ENCODE data around the gene TAS2R60. TPM values are rescaled to one million over a fixed set of nuclear protein-coding genes. Genes with fewer than 3 reads are reported as not detected.

TAS2R60 gene
- polyA plus RNA-seq, 2 donors, result not detected

DNA sequence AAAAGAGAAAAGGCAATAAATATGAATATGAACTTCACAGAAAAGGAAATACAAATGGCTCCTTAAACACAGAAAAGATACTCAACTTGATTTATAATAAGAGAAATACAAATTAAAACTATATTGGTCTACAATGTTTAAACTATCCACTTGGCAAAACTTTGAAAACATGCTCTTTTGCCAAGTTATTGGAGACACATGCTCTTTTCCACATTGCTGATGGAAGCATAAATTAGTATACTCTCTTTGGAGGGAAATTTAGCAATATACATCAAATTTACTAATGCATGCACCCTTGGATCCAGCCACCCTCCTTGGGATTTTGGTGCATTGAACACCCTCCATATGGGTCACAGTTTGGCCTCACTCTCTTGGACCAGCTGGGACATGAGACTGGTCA, 7.9 kb downstream of the TAS2R60 start:
- peaks cover 0 to 2% of the 10 kb centered on the region in 2 donors for H3K4me1 ChIP-seq (ENCODE audit: control insufficient read depth in 2 of 2, insufficient read depth in 2 of 2, low read length in 1 of 2)
- H3K36me3 ChIP-seq (ENCODE audit: control insufficient read depth in 2 of 2, insufficient read depth in 2 of 2, low read length in 1 of 2), result no peaks in the 10 kb centered on the region
- no peak overlapping the region for H3K27ac ChIP-seq (ENCODE audit: low read depth in 2 of 2, low read length in 1 of 2)
- H3K4me3 ChIP-seq (ENCODE audit: low read depth in 1 of 2, low read length in 2 of 2), result no peak overlapping the region
- no peaks in the 10 kb centered on the region for H3K9me3 ChIP-seq (ENCODE audit: control insufficient read depth in 2 of 2, insufficient read depth in 1 of 2, low read depth in 1 of 2, low read length in 1 of 2)
- H3K27me3 ChIP-seq (ENCODE audit: control insufficient read depth in 1 of 2, insufficient read depth in 2 of 2, low read length in 2 of 2), result no peaks in the 10 kb centered on the region

- Histone ChIP-seq H3K9me3 (ENCODE audit: control insufficient read depth in 2 of 2, insufficient read depth in 1 of 2, low read depth in 1 of 2, low read length in 1 of 2) (no peaks in the 10 kb centered on the region), H3K27ac (ENCODE audit: low read depth in 2 of 2, low read length in 1 of 2) (no peak overlapping the region), H3K4me3 (ENCODE audit: low read depth in 1 of 2, low read length in 2 of 2) (no peak overlapping the region), H3K36me3 (ENCODE audit: control insufficient read depth in 2 of 2, insufficient read depth in 2 of 2, low read length in 1 of 2) (no peaks in the 10 kb centered on the region), H3K4me1 (ENCODE audit: control insufficient read depth in 2 of 2, insufficient read depth in 2 of 2, low read length in 1 of 2) (peaks cover 0 to 2% of the 10 kb centered on the region in 2 donors), H3K27me3 (ENCODE audit: control insufficient read depth in 1 of 2, insufficient read depth in 2 of 2, low read length in 2 of 2) (no peaks in the 10 kb centered on the region)
- WGBS, 2 donors, result 76 to 79% methylated on average over 1 of the region's 1 CpG
These were observed 8.5 kb downstream of the TAS2R60 start for GRCh38 chr7:143451746-143452145.

DNA sequence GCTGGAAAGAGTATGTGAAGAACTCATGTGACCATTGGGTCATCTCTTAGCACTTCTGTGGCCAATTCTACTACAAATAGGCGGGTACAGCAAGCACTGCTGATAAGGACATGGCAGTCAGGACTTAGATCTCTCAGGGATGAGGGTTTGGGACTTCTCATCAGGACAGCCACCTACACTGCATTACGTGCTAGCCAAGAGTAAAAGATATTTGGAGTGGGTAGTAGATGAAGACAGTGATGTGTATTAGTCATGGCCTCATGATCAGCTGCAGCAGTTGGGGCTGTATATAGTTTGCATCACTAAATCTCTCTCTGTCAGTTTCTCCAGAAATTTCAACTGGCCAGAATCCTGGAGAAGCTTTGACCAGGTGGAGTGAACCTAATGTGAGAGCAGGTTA, 9.2 kb downstream of the TAS2R60 start:
- Histone ChIP-seq H3K36me3 (ENCODE audit: control insufficient read depth in 2 of 2, insufficient read depth in 2 of 2, low read length in 1 of 2) (no peaks in the 10 kb centered on the region), H3K9me3 (ENCODE audit: control insufficient read depth in 2 of 2, insufficient read depth in 1 of 2, low read depth in 1 of 2, low read length in 1 of 2) (no peaks in the 10 kb centered on the region), H3K4me1 (ENCODE audit: control insufficient read depth in 2 of 2, insufficient read depth in 2 of 2, low read length in 1 of 2) (peaks cover 0 to 3% of the 10 kb centered on the region in 2 donors), H3K27ac (ENCODE audit: low read depth in 2 of 2, low read length in 1 of 2) (no peak overlapping the region), H3K4me3 (ENCODE audit: low read depth in 1 of 2, low read length in 2 of 2) (no peak overlapping the region), H3K27me3 (ENCODE audit: control insufficient read depth in 1 of 2, insufficient read depth in 2 of 2, low read length in 2 of 2) (no peaks in the 10 kb centered on the region)
- WGBS, 2 donors, result 88% methylated on average over 2 of the region's 2 CpGs

DNA sequence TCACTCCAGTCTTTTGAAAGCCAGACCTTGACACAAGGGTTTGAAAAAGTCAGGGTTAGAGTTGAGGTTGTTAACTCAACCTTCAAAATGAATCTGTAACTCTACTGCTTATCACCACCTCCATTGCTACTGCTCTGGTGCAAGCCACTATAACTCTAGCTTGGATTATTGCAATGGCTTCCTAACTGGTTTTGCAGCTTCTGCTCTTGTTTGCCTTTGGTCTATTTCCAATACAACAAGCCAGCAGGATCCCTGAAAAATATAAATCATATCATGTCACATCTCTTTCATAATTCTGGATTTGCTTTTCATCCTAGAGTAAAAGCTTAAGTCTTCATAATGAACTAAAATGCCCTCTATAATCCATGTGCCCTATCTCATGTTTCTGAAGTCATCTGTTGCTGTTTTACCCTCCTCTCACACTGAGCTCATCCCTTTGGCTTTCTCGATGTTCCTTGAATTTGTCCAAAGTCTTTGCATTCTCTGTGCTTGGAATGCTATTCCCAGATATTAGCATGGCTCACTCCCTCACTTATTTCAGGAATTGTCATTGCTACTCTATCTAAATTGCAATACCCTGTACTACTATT, 10.9 kb downstream of the TAS2R60 start:
- peaks cover 0 to 6% of the 10 kb centered on the region in 2 donors for H3K4me1 ChIP-seq (ENCODE audit: control insufficient read depth in 2 of 2, insufficient read depth in 2 of 2, low read length in 1 of 2)
- H3K9me3 ChIP-seq (ENCODE audit: control insufficient read depth in 2 of 2, insufficient read depth in 1 of 2, low read depth in 1 of 2, low read length in 1 of 2), result no peaks in the 10 kb centered on the region
- WGBS, 2 donors, result 33 to 74% methylated on average over 1 of the region's 1 CpG
- no peak overlapping the region for H3K4me3 ChIP-seq (ENCODE audit: low read depth in 1 of 2, low read length in 2 of 2)
- no peaks in the 10 kb centered on the region for H3K36me3 ChIP-seq (ENCODE audit: control insufficient read depth in 2 of 2, insufficient read depth in 2 of 2, low read length in 1 of 2)
- no peaks in the 10 kb centered on the region for H3K27me3 ChIP-seq (ENCODE audit: control insufficient read depth in 1 of 2, insufficient read depth in 2 of 2, low read length in 2 of 2)
- no peak overlapping the region for H3K27ac ChIP-seq (ENCODE audit: low read depth in 2 of 2, low read length in 1 of 2)

- WGBS, 2 donors, result 91% methylated on average over 2 of the region's 2 CpGs
- Histone ChIP-seq H3K36me3 (ENCODE audit: control insufficient read depth in 2 of 2, insufficient read depth in 2 of 2, low read length in 1 of 2) (no peaks in the 10 kb centered on the region), H3K4me1 (ENCODE audit: control insufficient read depth in 2 of 2, insufficient read depth in 2 of 2, low read length in 1 of 2) (peaks cover 0 to 6% of the 10 kb centered on the region in 2 donors), H3K27ac (ENCODE audit: low read depth in 2 of 2, low read length in 1 of 2) (no peak overlapping the region), H3K4me3 (ENCODE audit: low read depth in 1 of 2, low read length in 2 of 2) (no peak overlapping the region), H3K27me3 (ENCODE audit: control insufficient read depth in 1 of 2, insufficient read depth in 2 of 2, low read length in 2 of 2) (no peaks in the 10 kb centered on the region), H3K9me3 (ENCODE audit: control insufficient read depth in 2 of 2, insufficient read depth in 1 of 2, low read depth in 1 of 2, low read length in 1 of 2) (no peaks in the 10 kb centered on the region)
These were observed 12.2 kb downstream of the TAS2R60 start for GRCh38 chr7:143455491-143455890.

GRCh38 chr7:143455942-143456341, 12.7 kb downstream of the TAS2R60 start:
- Histone ChIP-seq H3K4me3 (ENCODE audit: low read depth in 1 of 2, low read length in 2 of 2) (no peak overlapping the region), H3K9me3 (ENCODE audit: control insufficient read depth in 2 of 2, insufficient read depth in 1 of 2, low read depth in 1 of 2, low read length in 1 of 2) (no peaks in the 10 kb centered on the region), H3K4me1 (ENCODE audit: control insufficient read depth in 2 of 2, insufficient read depth in 2 of 2, low read length in 1 of 2) (peaks cover 0 to 6% of the 10 kb centered on the region in 2 donors), H3K27me3 (ENCODE audit: control insufficient read depth in 1 of 2, insufficient read depth in 2 of 2, low read length in 2 of 2) (no peaks in the 10 kb centered on the region), H3K36me3 (ENCODE audit: control insufficient read depth in 2 of 2, insufficient read depth in 2 of 2, low read length in 1 of 2) (no peaks in the 10 kb centered on the region), H3K27ac (ENCODE audit: low read depth in 2 of 2, low read length in 1 of 2) (no peak overlapping the region)
- 88 to 91% methylated on average over 4 of the region's 4 CpGs for WGBS, 2 donors

DNA sequence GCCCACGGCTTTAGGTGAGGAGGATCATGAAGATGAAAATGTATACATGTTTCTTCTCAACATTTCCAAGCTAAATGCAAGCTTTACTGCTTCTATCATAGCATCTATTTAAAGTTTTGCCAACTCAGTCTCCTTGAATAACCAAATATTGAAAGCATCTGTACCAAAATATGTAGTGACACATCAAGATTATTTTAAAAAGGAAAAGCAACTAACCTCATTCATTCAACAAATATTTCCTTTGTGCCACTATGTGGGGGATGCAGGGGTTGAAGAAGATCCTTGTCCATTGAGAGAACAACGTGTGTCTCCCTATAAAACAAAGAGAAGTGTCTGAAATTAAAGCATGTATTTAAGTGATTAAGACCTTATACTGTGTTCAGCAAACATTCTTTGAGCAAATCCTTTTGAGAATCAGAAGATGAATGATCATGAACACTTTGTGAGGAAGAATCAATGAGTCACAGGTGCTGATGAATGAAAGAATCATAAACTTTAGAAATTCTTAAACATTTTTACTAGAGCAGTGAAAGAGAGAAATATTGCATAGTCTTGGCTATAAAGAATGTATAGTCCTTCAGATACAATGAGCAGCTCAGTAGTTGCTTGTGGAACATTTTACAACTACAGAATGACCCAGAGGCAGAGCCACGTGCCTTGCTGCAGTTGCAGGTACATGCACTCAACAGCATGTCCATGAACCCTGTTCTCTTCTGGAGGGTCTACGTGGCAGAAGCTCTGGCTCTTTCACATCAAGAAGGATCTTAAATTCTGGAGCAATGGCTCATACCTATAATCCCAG, 13.9 kb downstream of the TAS2R60 start:
- peak overlapping the region in 1 of 2 donors; percentile 65 for H3K27ac ChIP-seq (ENCODE audit: low read depth in 2 of 2, low read length in 1 of 2)

DNA sequence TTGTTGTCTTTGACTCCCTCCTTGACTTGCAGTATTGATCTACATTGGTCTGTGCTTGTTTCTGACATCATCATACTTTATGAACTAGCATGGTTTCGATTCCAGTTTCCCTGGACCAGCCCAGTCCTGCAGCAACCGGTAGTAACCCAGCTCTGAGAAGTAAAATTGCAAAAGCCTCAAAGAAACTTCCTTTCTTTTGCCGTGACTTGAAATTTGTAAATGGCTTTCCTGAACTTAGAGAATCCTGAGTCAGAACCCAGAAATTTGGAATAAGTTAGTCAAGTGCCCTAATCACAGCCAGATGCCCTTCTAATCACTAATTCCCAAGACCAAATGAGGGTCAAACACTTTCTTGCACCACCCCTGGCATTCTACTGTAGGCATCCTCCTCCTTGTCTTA, 15.0 kb downstream of the TAS2R60 start:
- peaks cover 0 to 4% of the 10 kb centered on the region in 2 donors for H3K4me1 ChIP-seq (ENCODE audit: control insufficient read depth in 2 of 2, insufficient read depth in 2 of 2, low read length in 1 of 2)
- H3K27ac ChIP-seq (ENCODE audit: low read depth in 2 of 2, low read length in 1 of 2), result peak overlapping the region; percentile 65 to 72
- H3K27me3 ChIP-seq (ENCODE audit: control insufficient read depth in 1 of 2, insufficient read depth in 2 of 2, low read length in 2 of 2), result no peaks in the 10 kb centered on the region
- no peak overlapping the region for H3K4me3 ChIP-seq (ENCODE audit: low read depth in 1 of 2, low read length in 2 of 2)
- no peaks in the 10 kb centered on the region for H3K36me3 ChIP-seq (ENCODE audit: control insufficient read depth in 2 of 2, insufficient read depth in 2 of 2, low read length in 1 of 2)
- WGBS, 2 donors, result 45 to 64% methylated on average over 3 of the region's 3 CpGs
- no peaks in the 10 kb centered on the region for H3K9me3 ChIP-seq (ENCODE audit: control insufficient read depth in 2 of 2, insufficient read depth in 1 of 2, low read depth in 1 of 2, low read length in 1 of 2)

More for the DNA sequence above, 13.9 kb downstream of the TAS2R60 start:
- Histone ChIP-seq H3K36me3 (ENCODE audit: control insufficient read depth in 2 of 2, insufficient read depth in 2 of 2, low read length in 1 of 2) (no peaks in the 10 kb centered on the region), H3K4me1 (ENCODE audit: control insufficient read depth in 2 of 2, insufficient read depth in 2 of 2, low read length in 1 of 2) (peaks cover 0 to 4% of the 10 kb centered on the region in 2 donors), H3K4me3 (ENCODE audit: low read depth in 1 of 2, low read length in 2 of 2) (no peak overlapping the region), H3K9me3 (ENCODE audit: control insufficient read depth in 2 of 2, insufficient read depth in 1 of 2, low read depth in 1 of 2, low read length in 1 of 2) (no peaks in the 10 kb centered on the region), H3K27me3 (ENCODE audit: control insufficient read depth in 1 of 2, insufficient read depth in 2 of 2, low read length in 2 of 2) (no peaks in the 10 kb centered on the region)
- 68 to 77% methylated on average over 4 of the region's 4 CpGs for WGBS, 2 donors

DNA sequence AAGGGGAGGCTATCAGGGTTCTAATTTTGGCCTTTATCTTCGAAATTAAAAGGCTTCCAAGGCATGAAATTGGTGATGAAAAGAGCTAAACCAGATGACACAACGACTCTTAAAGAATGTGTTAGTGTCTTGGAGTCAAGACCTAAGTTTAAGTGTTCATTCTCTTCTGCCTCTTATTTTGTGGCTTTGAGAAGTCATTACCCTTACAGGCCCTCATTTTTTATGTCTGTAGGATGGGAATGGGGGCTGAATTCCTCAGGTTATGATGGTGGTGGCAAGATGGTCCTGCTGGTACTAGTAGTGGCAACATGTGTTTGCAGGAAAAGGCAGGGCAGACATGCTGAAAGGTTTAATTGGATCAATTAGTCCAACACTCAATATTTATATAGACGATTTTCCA, 15.4 kb downstream of the TAS2R60 start:
- 69 to 70% methylated on average over 3 of the region's 3 CpGs for WGBS, 2 donors
- peaks cover 0 to 4% of the 10 kb centered on the region in 2 donors for H3K4me1 ChIP-seq (ENCODE audit: control insufficient read depth in 2 of 2, insufficient read depth in 2 of 2, low read length in 1 of 2)
- peak overlapping the region; percentile 65 to 72 for H3K27ac ChIP-seq (ENCODE audit: low read depth in 2 of 2, low read length in 1 of 2)

GRCh38 chr7:143459359-143459758, 16.1 kb downstream of the TAS2R60 start:
- H3K27me3 ChIP-seq (ENCODE audit: control insufficient read depth in 1 of 2, insufficient read depth in 2 of 2, low read length in 2 of 2), result no peaks in the 10 kb centered on the region
- H3K27ac ChIP-seq (ENCODE audit: low read depth in 2 of 2, low read length in 1 of 2), result peak overlapping the region; percentile 60 to 81
- H3K9me3 ChIP-seq (ENCODE audit: control insufficient read depth in 2 of 2, insufficient read depth in 1 of 2, low read depth in 1 of 2, low read length in 1 of 2), result no peaks in the 10 kb centered on the region
- no peaks in the 10 kb centered on the region for H3K36me3 ChIP-seq (ENCODE audit: control insufficient read depth in 2 of 2, insufficient read depth in 2 of 2, low read length in 1 of 2)
- H3K4me1 ChIP-seq (ENCODE audit: control insufficient read depth in 2 of 2, insufficient read depth in 2 of 2, low read length in 1 of 2), result peaks cover 0 to 4% of the 10 kb centered on the region in 2 donors
- 77 to 81% methylated on average over 1 of the region's 1 CpG for WGBS, 2 donors
- H3K4me3 ChIP-seq (ENCODE audit: low read depth in 1 of 2, low read length in 2 of 2), result no peak overlapping the region

More for the DNA sequence above, 15.4 kb downstream of the TAS2R60 start:
- no peaks in the 10 kb centered on the region for H3K27me3 ChIP-seq (ENCODE audit: control insufficient read depth in 1 of 2, insufficient read depth in 2 of 2, low read length in 2 of 2)
- no peaks in the 10 kb centered on the region for H3K9me3 ChIP-seq (ENCODE audit: control insufficient read depth in 2 of 2, insufficient read depth in 1 of 2, low read depth in 1 of 2, low read length in 1 of 2)
- H3K4me3 ChIP-seq (ENCODE audit: low read depth in 1 of 2, low read length in 2 of 2), result no peak overlapping the region
- no peaks in the 10 kb centered on the region for H3K36me3 ChIP-seq (ENCODE audit: control insufficient read depth in 2 of 2, insufficient read depth in 2 of 2, low read length in 1 of 2)

Measured in esophagus (tissue), 2 donors.